ENCODE results near the gene HDLBP. TPM values are rescaled to one million over a fixed set of nuclear protein-coding genes. Genes with fewer than 3 reads are reported as not detected.

Gene HDLBP
- total RNA-seq, 1 donor from 2014 or later, result 839 TPM

- H3K9me3 Mint-ChIP-seq (ENCODE audit: unreplicated experiment), result no peaks in the 10 kb centered on the region
- no peak for TF ChIP-seq CTCF (IDR thresholded peaks at IDR 0.05)
- no peak overlapping the region for H3K27ac Mint-ChIP-seq (ENCODE audit: unreplicated experiment)
- H3K4me3 Mint-ChIP-seq (ENCODE audit: unreplicated experiment), result no peak overlapping the region
- peaks cover 3% of the 10 kb centered on the region for H3K4me1 Mint-ChIP-seq (ENCODE audit: unreplicated experiment)
- no peak for DNase-seq (ENCODE audit: extremely low spot score, unreplicated experiment)
- peaks cover 5% of the 10 kb centered on the region for H3K36me3 Mint-ChIP-seq (ENCODE audit: unreplicated experiment)
- H3K27me3 Mint-ChIP-seq (ENCODE audit: unreplicated experiment), result no peaks in the 10 kb centered on the region
These were observed 25.9 kb downstream of the HDLBP start for GRCh38 chr2:241289597-241289996.

GRCh38 chr2:241289053-241289452, 26.4 kb downstream of the HDLBP start:
- H3K27ac Mint-ChIP-seq (ENCODE audit: unreplicated experiment), result no peak overlapping the region
- no peak for TF ChIP-seq CTCF (IDR thresholded peaks at IDR 0.05)
- DNase-seq (ENCODE audit: extremely low spot score, unreplicated experiment), result no peak
- H3K4me1 Mint-ChIP-seq (ENCODE audit: unreplicated experiment), result peaks cover 3% of the 10 kb centered on the region
- H3K9me3 Mint-ChIP-seq (ENCODE audit: unreplicated experiment), result no peaks in the 10 kb centered on the region
- H3K4me3 Mint-ChIP-seq (ENCODE audit: unreplicated experiment), result no peak overlapping the region
- no peaks in the 10 kb centered on the region for H3K27me3 Mint-ChIP-seq (ENCODE audit: unreplicated experiment)
- peaks cover 5% of the 10 kb centered on the region for H3K36me3 Mint-ChIP-seq (ENCODE audit: unreplicated experiment)

- TF ChIP-seq CTCF (IDR thresholded peaks at IDR 0.05), result no peak
- no peaks in the 10 kb centered on the region for H3K27me3 Mint-ChIP-seq (ENCODE audit: unreplicated experiment)
- peaks cover 3% of the 10 kb centered on the region for H3K4me1 Mint-ChIP-seq (ENCODE audit: unreplicated experiment)
- H3K9me3 Mint-ChIP-seq (ENCODE audit: unreplicated experiment), result no peaks in the 10 kb centered on the region
- H3K27ac Mint-ChIP-seq (ENCODE audit: unreplicated experiment), result no peak overlapping the region
- peaks cover 5% of the 10 kb centered on the region for H3K36me3 Mint-ChIP-seq (ENCODE audit: unreplicated experiment)
- no peak overlapping the region for H3K4me3 Mint-ChIP-seq (ENCODE audit: unreplicated experiment)
- DNase-seq (ENCODE audit: extremely low spot score, unreplicated experiment), result no peak
These were observed 27.1 kb downstream of the HDLBP start for GRCh38 chr2:241288324-241288888.

GRCh38 chr2:241286348-241287090, 29.0 kb downstream of the HDLBP start:
- Mint-ChIP-seq H3K27me3 (ENCODE audit: unreplicated experiment) (no peaks in the 10 kb centered on the region), H3K4me3 (ENCODE audit: unreplicated experiment) (no peak overlapping the region), H3K27ac (ENCODE audit: unreplicated experiment) (no peak overlapping the region), H3K36me3 (ENCODE audit: unreplicated experiment) (peaks cover 9% of the 10 kb centered on the region), H3K9me3 (ENCODE audit: unreplicated experiment) (no peaks in the 10 kb centered on the region), H3K4me1 (ENCODE audit: unreplicated experiment) (no peaks in the 10 kb centered on the region)
- TF ChIP-seq CTCF (IDR thresholded peaks at IDR 0.05), result no peak
- no peak for DNase-seq (ENCODE audit: extremely low spot score, unreplicated experiment)

GRCh38 chr2:241285596-241285995, 29.9 kb downstream of the HDLBP start:
- Mint-ChIP-seq H3K36me3 (ENCODE audit: unreplicated experiment) (peaks cover 9% of the 10 kb centered on the region), H3K27ac (ENCODE audit: unreplicated experiment) (no peak overlapping the region), H3K4me3 (ENCODE audit: unreplicated experiment) (no peak overlapping the region)

More at GRCh38 chr2:241285596-241285995, 29.9 kb downstream of the HDLBP start:
- H3K9me3 Mint-ChIP-seq (ENCODE audit: unreplicated experiment), result no peaks in the 10 kb centered on the region
- no peaks in the 10 kb centered on the region for H3K27me3 Mint-ChIP-seq (ENCODE audit: unreplicated experiment)
- no peak for DNase-seq (ENCODE audit: extremely low spot score, unreplicated experiment)
- TF ChIP-seq CTCF (IDR thresholded peaks at IDR 0.05), result no peak
- H3K4me1 Mint-ChIP-seq (ENCODE audit: unreplicated experiment), result no peaks in the 10 kb centered on the region

Data from osteocyte (in vitro differentiated cells).